Activated naive CD4-positive, alpha-beta T cell treated with anti-CD3 and anti-CD28 coated beads, Interleukin-2, amount 50 U/mL, for 72 hours (primary cell): ENCODE measurements around the gene EMC10. TPM values are rescaled to one million over a fixed set of nuclear protein-coding genes. Genes with fewer than 3 reads are reported as not detected.

ENCODE experiments used
- ATAC-seq, 2 donors: fragments of 150-1000 bp; cut with Tn5 transposase; 2 replicates each; pipeline ENCODE4 v1.10.0; 2021; ENCODE audit warnings: mild to moderate bottlenecking in 2 of 2, moderate library complexity in 2 of 2
- DNase-seq, 2 donors: peaks; one replicate each; pipeline ENCODE4 v3.0.0; 2021 to 2022; ENCODE audit warnings: low spot score in 2 of 2
- H3K27ac Mint-ChIP-seq, 2 donors: one replicate each; pipeline ENCODE4 v1.8.0; 2022; ENCODE audit warnings: mild to moderate bottlenecking in 2 of 2, mixed read lengths in 2 of 2
- H3K36me3 Mint-ChIP-seq, 2 donors: one replicate each; pipeline ENCODE4 v1.8.0; 2022; ENCODE audit warnings: mixed read lengths in 2 of 2
- H3K9me3 Mint-ChIP-seq, 2 donors: one replicate each; pipeline ENCODE4 v1.8.0; 2022; ENCODE audit warnings: mixed read lengths in 2 of 2
- total RNA-seq, 2 donors: library from RNA; stranded (reverse); gene quantifications; one replicate each; pipeline ENCODE4 v1.2.3, GENCODE V29; 2022

The EMC10 gene
- total RNA-seq, 2 donors from 2014 or later, result 27.3 to 45.5 TPM

- Mint-ChIP-seq H3K36me3 (peaks cover 10 to 14% of the 10 kb centered on the region in 2 donors), H3K9me3 (peaks cover 14 to 15% of the 10 kb centered on the region in 2 donors), H3K27ac (no peak overlapping the region)
- ATAC-seq (no peak), DNase-seq (no peak)
Measured at GRCh38 chr19:50536662-50537305, 60.5 kb downstream of the EMC10 start.

- no peak overlapping the region for H3K27ac Mint-ChIP-seq
- ATAC-seq (no peak), DNase-seq (no peak)
- peaks cover 10 to 12% of the 10 kb centered on the region in 2 donors for H3K36me3 Mint-ChIP-seq
- H3K9me3 Mint-ChIP-seq, result peaks cover 13% of the 10 kb centered on the region in 2 donors
Measured at GRCh38 chr19:50537306-50537685, 61.0 kb downstream of the EMC10 start.

GRCh38 chr19:50537769-50538230, 61.5 kb downstream of the EMC10 start:
- Mint-ChIP-seq H3K36me3 (peaks cover 5 to 7% of the 10 kb centered on the region in 2 donors), H3K27ac (no peak overlapping the region), H3K9me3 (peaks cover 8% of the 10 kb centered on the region in 2 donors)
- DNase-seq (peak; percentile 67 to 76), ATAC-seq (peak; percentile 81 to 89)

Other genes with a start within 250 kb of the EMC10 start
- 10 to 100 TPM in 1 of 2 donors, 1 to 10 TPM in 1; 5.1 to 24.1 TPM for gene KCNC3, start 147.1 kb upstream of the EMC10 start, total RNA-seq
- 100 to 1,000 TPM in 1 of 2 donors, 10 to 100 TPM in 1; 90.8 to 166 TPM for gene NAPSA, start 110.9 kb upstream of the EMC10 start, total RNA-seq
- gene NR1H2, start 100.0 kb upstream of the EMC10 start, total RNA-seq, result 10 to 100 TPM; 51.1 to 61.2 TPM
- 100 to 1,000 TPM; 183 to 254 TPM for gene POLD1, start 92.2 kb upstream of the EMC10 start, total RNA-seq
- gene SPIB, start 57.6 kb upstream of the EMC10 start, total RNA-seq, result 1 to 10 TPM; 1.1 to 1.2 TPM
- 1 to 10 TPM in 1 of 2 donors, under 1 TPM in 1; 0.91 to 1.9 TPM for gene MYBPC2, start 43.6 kb upstream of the EMC10 start, total RNA-seq
- under 1 TPM; 0.60 to 0.96 TPM for gene GARIN5A, start 341 bp downstream of the EMC10 start, total RNA-seq
- 10 to 100 TPM; 27.6 to 29.5 TPM for gene JOSD2, start 34.7 kb downstream of the EMC10 start, total RNA-seq
- not detected for gene ASPDH, start 37.4 kb downstream of the EMC10 start, total RNA-seq
- gene LRRC4B, start 91.9 kb downstream of the EMC10 start, total RNA-seq, result not detected
- under 1 TPM in 1 of 2 donors, not detected in 1; 0.23 TPM for gene SYT3, start 163.4 kb downstream of the EMC10 start, total RNA-seq
- 1 to 10 TPM in 1 of 2 donors, not detected in 1; 4.2 TPM for gene C19orf81, start 172.9 kb downstream of the EMC10 start, total RNA-seq
- under 1 TPM in 1 of 2 donors, not detected in 1; 0.14 TPM for gene SHANK1, start 243.3 kb downstream of the EMC10 start, total RNA-seq
- 1 to 10 TPM in 1 of 2 donors, under 1 TPM in 1; 0.55 to 1.6 TPM for gene CLEC11A, start 246.9 kb downstream of the EMC10 start, total RNA-seq